Neuron (in vitro differentiated cells): ENCODE data around the gene LY6G6D.

ENCODE experiments used
- H2AFZ ChIP-seq: one replicate; pipeline ENCODE4 v1.6.1; 2013; ENCODE audit warnings: low read depth, mild to moderate bottlenecking, inconsistent platforms, low read length, moderate library complexity
- H3K27me3 ChIP-seq: one replicate; pipeline ENCODE4 v1.6.1; 2013; ENCODE audit warnings: low read length; ENCODE audit not compliant: insufficient read depth
- H3K36me3 ChIP-seq: one replicate; pipeline ENCODE4 v1.6.1; 2013; ENCODE audit warnings: low read length; ENCODE audit not compliant: insufficient read depth
- H3K4me1 ChIP-seq: one replicate; pipeline ENCODE4 v1.6.1; 2013; ENCODE audit warnings: low read length; ENCODE audit not compliant: insufficient read depth
- H3K4me3 ChIP-seq: 2 replicates; pipeline ENCODE4 v1.5.1; 2013; ENCODE audit warnings: mild to moderate bottlenecking, low read length, moderate library complexity
- H3K9me3 ChIP-seq: one replicate; pipeline ENCODE4 v1.6.1; 2013; ENCODE audit warnings: low read length

The LY6G6D gene

GRCh38 chr6:31761343-31761742, 46.2 kb downstream of the LY6G6D start:
- Histone ChIP-seq H3K4me1 (peaks cover 19% of the 10 kb centered on the region), H3K4me3 (no peak overlapping the region), H3K36me3 (peaks cover 48% of the 10 kb centered on the region), H3K9me3 (no peaks in the 10 kb centered on the region), H3K27me3 (no peaks in the 10 kb centered on the region), H2AFZ (no peak overlapping the region)

GRCh38 chr6:31762356-31762755, 47.2 kb downstream of the LY6G6D start, which contains the start of gene SAPCD1:
Gene SAPCD1, plus strand, starts transcription at chr6:31762656. Its CDS starts 399 bp downstream, at chr6:31763055.
- Histone ChIP-seq H3K4me1 (peaks cover 19% of the 10 kb centered on the region), H2AFZ (no peak within 1 kb of the TSS), H3K9me3 (no peaks in the 10 kb centered on the region), H3K4me3 (no peak within 1 kb of the TSS), H3K27me3 (no peaks in the 10 kb centered on the region), H3K36me3 (peaks cover 48% of the 10 kb centered on the region)

- H3K9me3 ChIP-seq: no peaks in the 10 kb centered on the region
- no peak overlapping the region for H3K4me3 ChIP-seq
- peaks cover 19% of the 10 kb centered on the region for H3K4me1 ChIP-seq
- no peaks in the 10 kb centered on the region for H3K27me3 ChIP-seq
- H2AFZ ChIP-seq: no peak overlapping the region
- peaks cover 47% of the 10 kb centered on the region for H3K36me3 ChIP-seq
These were observed 47.9 kb downstream of the LY6G6D start for GRCh38 chr6:31762878-31763618.

GRCh38 chr6:31763619-31763940, 48.4 kb downstream of the LY6G6D start:
- H3K4me3 ChIP-seq: no peak overlapping the region
- H3K36me3 ChIP-seq: peaks cover 42% of the 10 kb centered on the region
- H3K27me3 ChIP-seq: no peaks in the 10 kb centered on the region
- peaks cover 19% of the 10 kb centered on the region for H3K4me1 ChIP-seq
- no peaks in the 10 kb centered on the region for H3K9me3 ChIP-seq
- no peak overlapping the region for H2AFZ ChIP-seq

GRCh38 chr6:31764198-31764597, 49.0 kb downstream of the LY6G6D start:
- Histone ChIP-seq H3K4me1 (peaks cover 19% of the 10 kb centered on the region), H3K27me3 (no peaks in the 10 kb centered on the region), H3K9me3 (no peaks in the 10 kb centered on the region), H3K4me3 (no peak overlapping the region), H2AFZ (no peak overlapping the region), H3K36me3 (peaks cover 36% of the 10 kb centered on the region)

GRCh38 chr6:31765559-31765909, 50.4 kb downstream of the LY6G6D start:
- Histone ChIP-seq H3K36me3 (peaks cover 23% of the 10 kb centered on the region), H3K9me3 (no peaks in the 10 kb centered on the region), H3K27me3 (no peaks in the 10 kb centered on the region), H3K4me1 (peaks cover 19% of the 10 kb centered on the region), H3K4me3 (no peak overlapping the region), H2AFZ (no peak overlapping the region)

- Histone ChIP-seq H3K36me3 (peaks cover 17% of the 10 kb centered on the region), H3K4me1 (peaks cover 19% of the 10 kb centered on the region), H3K9me3 (no peaks in the 10 kb centered on the region), H2AFZ (no peak overlapping the region), H3K4me3 (no peak overlapping the region), H3K27me3 (no peaks in the 10 kb centered on the region)
These were observed 51.0 kb downstream of the LY6G6D start for GRCh38 chr6:31765910-31766794.

GRCh38 chr6:31767096-31767645, 52.0 kb downstream of the LY6G6D start:
- H3K27me3 ChIP-seq: no peaks in the 10 kb centered on the region
- peaks cover 19% of the 10 kb centered on the region for H3K4me1 ChIP-seq
- H3K4me3 ChIP-seq: no peak overlapping the region
- H3K36me3 ChIP-seq: peaks cover 7% of the 10 kb centered on the region
- H2AFZ ChIP-seq: no peak overlapping the region
- no peaks in the 10 kb centered on the region for H3K9me3 ChIP-seq
